ENCODE results near the gene WSB1.
A peak's percentile ranks its signal among the peaks of the same experiment; 100 is the strongest.
"Not testable (repeated sequence)": the region's sequence is repeated elsewhere in the genome, so short reads cannot be mapped to it uniquely, and the experiment has no call there.

WSB1 gene

DNA sequence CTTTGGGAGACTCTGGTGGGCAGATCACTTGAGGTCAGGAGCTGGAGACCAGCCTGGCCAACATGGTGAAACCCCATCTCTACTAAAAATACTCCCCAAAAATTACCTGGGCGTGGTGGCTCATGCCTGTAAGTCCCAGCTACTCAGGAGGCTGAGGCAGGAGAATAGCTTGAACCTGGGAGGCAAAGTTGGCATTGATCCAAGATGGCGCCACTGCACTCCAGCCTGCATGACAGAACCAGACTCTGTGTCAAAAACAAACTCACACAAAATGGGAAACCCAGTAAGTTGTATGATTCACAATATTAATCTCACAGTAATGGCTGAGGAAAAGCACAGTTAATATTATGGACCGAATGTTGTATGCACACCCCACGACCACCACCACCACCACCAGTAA is 24.3 kb downstream of the WSB1 start:
- DNase-seq (ENCODE audit: low spot score): no peak

DNA sequence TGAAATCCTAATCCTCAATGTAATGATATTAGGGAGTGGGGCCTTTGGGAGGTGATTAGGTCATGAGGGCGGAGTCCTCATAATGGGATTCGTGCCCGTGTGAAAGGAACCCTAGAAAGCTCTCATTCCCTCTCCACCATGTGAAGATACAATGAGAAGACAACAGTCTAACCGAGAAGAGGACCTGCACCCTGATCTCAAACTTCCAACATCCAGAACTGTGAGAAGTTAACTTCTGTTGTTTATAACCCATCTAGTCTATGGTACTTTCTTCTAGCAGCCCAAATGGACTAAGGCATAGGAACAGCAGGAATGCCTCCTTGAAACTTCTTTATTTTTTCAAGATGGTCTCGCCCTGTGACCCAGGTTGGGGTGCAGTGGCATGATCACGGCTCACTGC is 24.7 kb downstream of the WSB1 start:
- no peak for DNase-seq (ENCODE audit: low spot score)

DNA sequence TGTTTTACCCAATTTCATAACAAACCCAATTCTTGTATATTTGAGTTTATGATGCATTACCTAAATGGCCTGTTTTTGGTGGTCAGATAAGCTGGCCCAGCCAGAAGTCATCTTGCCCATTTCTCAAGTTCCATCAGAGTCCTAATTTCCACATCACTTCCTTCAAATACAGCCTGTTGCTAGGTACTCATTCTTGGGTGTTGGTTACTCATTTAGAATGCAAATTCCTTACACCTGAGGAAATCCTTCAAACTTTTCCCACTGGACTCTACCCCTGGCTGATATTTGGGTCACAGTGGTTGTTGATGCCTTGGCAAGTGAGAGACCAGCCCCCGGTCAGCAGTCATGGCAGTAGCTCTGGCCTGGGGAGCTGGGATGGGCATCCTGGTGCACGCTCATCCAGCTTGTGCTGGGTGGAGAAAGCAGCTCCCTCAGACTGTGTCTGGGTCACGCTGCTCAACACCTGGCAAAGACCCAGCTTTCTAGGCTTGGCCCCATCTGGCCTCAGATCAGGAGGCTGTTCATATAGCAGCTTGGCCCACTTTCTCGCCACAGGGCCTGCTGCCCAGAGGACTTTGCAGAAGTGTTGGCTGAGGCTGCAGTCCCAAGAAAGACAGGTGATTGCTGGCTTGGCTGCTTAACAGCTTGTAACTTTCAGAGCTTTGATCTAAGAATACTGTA is 25.8 kb downstream of the WSB1 start:
- peak; percentile 41 for DNase-seq (ENCODE audit: low spot score)

DNA sequence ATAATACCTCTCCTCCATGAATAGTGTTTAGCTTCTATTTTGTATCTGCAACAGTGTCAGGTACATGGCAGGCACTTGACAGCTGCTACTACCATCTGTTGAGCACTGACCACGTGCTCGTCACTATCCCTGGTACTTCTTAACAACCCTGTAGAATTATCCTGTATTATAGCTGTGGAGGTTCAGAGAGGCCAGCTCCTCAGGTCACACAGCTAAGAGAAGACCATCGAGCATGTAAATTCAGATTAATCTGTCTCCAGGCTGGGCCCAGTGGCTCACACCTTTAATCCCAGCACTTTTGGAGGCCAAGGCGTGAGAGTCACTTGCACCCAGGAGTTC is 26.3 kb downstream of the WSB1 start:
- DNase-seq (ENCODE audit: low spot score): no peak

DNA sequence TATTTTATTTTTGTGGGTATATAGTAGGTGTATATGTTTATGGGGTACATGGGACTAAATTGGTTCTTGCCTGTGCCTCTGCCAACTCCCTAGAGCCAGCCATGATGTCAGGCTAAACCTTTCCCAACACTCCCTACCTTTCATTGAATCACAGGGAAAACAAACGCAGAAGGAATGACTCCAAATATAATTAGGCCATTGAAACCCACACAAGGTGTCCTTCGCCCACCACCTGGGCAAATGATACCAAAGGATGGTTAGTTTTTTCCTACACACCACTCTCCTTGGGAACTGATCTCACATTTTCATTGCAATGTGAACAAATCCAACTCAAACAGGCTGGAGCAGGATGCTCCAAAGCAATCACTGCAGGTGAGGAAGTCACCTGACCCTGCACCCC is 27.5 kb downstream of the WSB1 start:
- no peak for DNase-seq (ENCODE audit: low spot score)

DNA sequence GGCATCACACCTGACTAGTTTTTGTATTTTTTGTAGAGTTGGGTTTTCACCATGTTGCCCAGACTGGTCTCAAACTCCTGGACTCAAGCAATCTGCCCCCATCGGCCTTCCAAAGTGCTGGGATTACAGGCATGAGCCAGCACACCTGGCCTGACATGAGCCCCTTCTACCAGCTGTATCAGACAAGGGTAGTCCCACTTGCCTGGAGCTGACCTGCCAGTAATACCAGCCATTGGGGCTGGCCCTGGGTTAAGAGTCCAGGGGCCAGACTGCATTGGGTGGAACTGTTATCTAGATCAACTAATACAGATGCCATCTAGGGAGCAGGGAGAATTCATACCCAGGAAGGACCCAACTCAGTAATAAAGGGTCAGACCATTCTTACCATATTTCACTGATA is 28.1 kb downstream of the WSB1 start:
- no peak for DNase-seq (ENCODE audit: low spot score)

DNA sequence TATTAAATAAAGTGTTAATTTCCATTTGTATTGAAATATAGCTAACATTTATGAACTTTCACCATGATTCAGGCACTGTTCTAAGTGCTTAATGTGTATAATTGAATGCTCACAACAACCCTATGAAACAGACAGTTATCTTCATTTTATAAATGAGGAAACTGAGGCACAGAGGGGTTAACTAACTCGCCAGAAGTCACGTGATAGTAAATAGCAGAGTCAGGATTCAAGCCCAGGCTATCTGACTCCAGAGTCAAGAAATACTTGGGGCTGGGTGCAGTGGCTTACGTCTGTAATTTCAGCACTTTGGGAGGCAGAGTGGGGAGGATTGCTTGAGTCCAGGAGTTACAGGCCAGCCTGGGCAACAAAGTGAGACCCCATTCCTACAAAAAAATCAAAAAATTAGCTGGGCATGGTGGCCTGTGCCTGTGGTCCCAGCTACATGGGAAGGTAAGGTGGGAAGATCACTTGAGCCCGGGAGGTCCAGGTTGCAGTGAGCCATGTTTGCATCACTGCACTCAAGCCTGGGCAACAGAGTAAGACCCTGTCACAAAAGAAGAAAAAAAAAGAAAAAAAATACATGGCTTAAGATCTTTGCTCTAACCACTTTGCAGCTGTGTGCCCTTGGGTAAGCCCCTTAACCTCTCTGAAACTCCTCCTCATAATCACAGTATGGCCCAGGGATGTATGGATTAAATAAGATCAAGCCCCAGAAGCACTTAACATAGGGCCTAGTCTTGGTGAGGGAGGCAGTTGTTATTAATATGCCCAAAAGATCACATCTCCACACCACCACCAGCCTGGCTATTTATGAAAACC is 29.0 kb downstream of the WSB1 start:
- DNase-seq (ENCODE audit: low spot score): no peak

DNA sequence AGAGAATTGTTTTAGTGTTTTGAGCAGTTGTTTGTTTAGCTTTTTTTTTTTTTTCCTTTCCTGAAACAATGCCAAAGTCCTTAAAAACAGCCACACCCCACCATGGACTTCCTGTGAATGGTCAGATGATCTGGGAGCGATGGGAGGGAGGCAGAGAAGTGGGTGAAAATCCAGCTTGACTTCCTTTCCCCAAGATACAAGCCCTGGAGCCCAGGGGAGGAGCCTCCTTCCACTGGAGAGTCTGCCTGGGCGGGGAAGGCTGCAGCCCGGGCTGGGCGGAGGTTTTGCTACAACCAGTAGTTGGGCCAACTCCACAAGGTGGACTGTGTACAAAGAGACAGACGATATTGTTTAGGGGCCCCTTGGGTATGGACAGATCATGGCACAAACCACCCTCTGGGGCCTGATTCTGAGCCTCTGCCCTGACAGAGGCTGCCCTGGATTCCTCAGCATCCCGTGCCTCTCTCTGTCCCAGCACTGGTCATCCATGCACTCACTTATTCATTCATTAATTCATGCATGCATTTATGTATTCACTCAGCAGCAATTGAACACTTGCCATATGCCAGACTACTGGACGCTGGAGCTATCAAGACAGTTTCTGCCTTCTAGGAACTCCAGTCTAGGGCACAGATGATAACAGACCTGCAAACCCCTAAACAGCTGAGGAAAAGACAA is 29.8 kb downstream of the WSB1 start:
- DNase-seq (ENCODE audit: low spot score): peak; percentile 55

DNA sequence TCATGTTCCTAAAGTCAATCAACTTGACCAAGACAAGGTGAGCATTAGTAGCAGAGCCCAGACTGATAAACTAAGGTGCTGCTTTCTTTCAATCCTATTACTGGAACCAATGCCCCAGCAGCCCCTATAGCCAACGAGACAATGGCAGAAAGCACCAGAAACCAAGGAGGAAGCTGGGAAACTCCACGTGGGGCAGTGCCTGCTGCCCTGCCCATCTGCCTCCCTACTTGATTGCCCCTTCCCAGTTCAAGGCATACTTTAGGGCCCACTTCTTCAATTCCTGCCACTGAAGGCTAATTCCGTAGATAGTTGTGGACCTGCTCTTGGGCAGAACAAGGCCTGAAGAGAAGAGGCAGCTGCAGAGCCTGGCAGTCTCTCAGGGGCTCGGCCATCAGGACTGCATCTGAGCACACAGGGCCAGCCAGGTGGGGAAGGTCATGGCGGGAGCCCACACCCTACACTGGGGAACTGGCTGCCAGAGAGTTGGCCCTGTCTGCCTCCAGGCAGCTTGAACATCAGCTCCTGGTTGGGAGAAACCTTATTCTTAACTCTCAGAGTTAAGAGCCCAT is 30.9 kb downstream of the WSB1 start:
- DNase-seq (ENCODE audit: low spot score): no peak

DNA sequence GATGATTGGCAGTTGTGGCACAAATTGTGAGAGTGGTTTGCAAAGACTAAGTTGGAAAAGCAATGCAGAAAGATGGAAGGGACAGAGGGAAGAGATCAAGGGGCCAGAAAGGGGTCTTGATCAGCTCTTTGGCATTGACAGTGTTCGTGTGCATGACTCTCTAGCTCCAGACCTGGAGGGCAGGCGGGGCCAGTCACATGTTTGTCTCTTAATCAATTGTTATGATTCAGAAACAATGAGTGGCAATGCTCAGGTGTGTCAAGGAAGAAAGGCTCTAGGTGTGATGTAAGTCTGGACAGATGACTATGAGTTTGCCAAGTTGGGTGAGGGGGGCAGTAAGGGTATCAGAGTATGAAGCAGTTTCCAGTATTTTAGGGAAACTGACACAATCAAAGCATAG is 32.1 kb downstream of the WSB1 start:
- DNase-seq (ENCODE audit: low spot score): no peak

DNA sequence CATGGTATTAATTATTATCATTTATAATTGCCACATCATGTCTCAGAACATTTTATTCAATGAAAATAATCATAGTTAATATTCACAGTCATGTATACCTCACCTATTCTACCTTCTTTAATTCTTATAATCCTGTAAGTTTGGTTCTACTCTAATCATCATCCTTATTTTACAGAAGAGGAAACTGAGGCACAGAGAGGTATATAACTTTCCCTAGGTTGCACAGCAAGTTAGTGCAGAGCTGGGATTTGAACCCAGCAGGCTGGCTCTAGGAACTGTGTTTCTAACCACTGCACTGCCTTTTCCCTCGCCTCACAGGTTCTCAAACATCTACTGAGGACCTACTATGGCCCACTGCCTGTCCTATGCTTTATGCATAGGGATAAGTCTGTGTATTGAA is 32.7 kb downstream of the WSB1 start:
- DNase-seq (ENCODE audit: low spot score): no peak

DNA sequence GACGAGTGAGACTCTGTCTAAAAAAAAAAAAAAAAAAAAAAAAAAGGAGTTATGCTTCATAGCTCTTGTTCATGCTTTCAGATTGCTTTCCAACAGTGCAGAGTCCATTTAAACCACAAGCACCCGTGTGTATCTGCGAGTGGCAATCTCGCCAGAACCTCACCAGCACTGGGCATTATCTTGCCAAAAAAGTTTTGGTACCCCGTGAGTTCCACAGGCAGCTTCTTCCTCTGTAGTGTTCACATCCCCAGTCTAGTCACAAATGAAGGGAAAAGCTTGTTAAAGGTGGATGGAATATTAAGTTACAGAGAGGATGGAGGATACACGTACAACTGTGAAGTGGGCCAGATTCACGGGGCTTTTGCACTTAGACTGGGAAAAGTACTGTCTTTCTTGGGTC is 33.5 kb downstream of the WSB1 start:
- DNase-seq (ENCODE audit: low spot score): no peak

DNA sequence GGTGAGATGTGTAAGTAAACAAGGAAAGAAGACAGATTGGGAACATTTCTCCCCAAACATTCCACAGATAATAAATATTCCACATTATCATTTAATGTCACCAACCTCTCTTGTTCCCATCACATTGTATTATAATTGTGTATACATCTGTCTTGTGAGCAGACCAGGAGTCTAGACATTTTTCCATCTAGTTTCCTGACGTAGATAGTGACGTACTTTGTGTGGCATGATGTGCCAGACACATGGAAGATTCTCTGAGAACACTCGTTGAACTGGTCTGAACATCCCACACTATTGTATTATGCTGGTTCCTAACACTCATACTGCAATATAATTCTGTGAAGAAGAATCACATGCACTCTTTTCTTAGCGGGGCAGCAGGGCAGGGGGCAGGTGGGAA is 34.0 kb downstream of the WSB1 start:
- no peak for DNase-seq (ENCODE audit: low spot score)

DNA sequence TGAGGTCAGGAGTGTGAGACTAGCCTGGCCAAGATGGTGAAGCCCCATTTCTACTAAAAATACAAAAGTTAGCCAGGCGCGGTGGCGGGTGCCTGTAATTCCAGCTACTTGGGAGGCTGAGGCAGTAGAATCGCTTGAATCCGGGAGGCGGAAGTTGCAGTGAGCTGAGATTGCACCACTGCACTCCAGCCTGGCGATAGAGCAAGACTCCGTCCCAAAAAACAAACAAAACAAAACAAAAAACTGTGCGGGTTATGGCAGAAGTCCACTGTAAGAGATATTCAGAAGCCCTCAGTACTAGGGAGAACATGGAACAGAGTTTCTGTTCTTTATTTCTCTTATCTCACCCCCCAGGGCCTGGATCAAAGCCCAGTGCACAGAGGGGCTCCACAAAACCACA is 34.8 kb downstream of the WSB1 start:
- DNase-seq (ENCODE audit: low spot score): not testable (repeated sequence)

DNA sequence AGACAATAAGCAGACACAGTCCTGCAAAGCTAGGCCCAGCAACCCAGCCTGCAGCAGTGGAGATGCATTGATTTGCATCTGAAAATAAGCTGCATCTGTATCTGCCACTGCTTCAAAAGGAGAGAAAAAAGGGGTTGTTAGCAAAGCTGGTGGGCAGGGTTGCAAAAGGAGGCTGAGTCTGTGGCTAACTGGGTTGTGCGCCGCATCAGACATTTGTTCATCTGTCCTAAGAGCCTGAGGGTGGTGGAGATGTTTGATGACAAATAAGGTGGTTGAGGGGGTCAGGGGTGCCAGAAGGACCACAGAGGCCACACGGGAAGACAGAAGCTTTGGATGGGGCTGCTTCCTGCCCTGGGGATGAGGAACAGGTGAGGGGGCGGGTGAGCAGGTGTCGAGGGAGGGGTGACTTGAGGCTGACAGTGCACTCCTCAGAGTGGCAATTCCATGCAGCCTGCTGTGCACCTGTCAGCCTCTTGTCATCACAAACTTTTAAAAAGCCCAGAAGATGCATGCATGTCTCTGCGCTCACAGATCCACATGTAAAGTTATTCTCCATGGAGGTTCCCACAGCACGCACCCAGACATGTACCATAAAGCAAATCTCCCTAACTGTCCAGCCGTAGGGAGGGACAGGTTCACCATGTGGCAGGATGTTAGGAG is 35.4 kb downstream of the WSB1 start:
- no peak for DNase-seq (ENCODE audit: low spot score)

DNA sequence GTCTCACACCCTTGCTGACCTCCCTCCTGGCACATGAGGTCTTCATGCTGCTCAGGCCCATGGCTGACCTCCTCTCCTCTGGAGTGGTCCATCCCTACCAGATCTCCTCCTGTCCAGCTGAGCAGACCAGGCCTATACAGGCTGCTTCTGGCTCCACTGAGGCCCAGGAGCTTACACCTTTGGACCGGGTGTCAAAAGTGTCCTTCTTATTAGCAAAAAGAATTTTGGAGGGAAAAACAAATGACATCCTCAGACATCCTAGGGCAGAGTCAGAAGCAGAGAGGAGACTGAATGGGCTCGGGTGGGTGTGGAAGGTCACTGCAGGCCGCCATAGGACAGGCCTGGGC is 38.1 kb downstream of the WSB1 start:
- DNase-seq (ENCODE audit: low spot score): no peak

DNA sequence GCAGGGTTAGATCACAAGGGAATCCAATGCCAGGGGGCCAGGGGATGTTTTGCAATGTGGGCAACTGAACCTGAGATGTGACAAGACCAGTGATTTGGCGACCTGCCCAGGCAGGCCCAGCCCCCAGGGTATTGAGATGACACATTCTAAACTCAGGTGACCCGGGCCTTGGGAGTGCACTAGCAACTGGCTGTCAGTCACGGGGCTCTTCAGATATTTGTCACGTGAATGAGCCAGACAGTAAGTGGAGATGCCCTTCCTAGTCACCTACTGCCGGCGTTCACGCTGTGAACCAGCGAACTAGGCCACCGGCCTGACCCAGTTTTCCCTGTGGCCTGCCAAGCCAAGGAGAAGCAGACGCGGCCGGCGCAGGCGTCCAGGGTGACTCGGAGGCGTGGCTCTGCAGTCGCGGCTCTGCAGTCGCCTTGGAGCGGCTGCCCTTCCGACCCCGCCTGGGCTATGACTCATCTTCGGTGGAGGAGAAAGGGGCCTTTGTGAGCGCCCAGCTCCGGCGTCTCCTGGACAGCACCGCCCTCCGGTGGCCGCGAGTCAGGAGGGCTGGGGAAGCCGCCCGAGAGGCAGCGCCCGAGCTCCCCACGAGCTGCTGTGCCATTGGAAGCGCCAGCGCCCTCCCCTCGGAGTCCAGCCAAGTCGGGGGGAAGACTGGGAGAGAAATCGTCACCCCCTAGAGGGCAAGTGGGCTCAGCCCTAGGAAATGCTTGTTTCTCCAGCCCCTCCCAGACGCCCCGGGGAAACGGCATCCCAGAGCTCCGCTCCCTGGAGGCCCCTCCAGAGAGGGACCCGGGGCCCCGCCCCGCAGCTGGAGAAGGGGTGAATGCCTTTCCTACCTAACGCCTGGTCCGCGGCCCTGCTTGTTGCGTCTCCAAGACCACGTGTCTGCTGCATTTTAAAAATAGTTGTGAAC is 38.8 kb downstream of the WSB1 start:
- peak; percentile 94 for DNase-seq (ENCODE audit: low spot score)

DNA sequence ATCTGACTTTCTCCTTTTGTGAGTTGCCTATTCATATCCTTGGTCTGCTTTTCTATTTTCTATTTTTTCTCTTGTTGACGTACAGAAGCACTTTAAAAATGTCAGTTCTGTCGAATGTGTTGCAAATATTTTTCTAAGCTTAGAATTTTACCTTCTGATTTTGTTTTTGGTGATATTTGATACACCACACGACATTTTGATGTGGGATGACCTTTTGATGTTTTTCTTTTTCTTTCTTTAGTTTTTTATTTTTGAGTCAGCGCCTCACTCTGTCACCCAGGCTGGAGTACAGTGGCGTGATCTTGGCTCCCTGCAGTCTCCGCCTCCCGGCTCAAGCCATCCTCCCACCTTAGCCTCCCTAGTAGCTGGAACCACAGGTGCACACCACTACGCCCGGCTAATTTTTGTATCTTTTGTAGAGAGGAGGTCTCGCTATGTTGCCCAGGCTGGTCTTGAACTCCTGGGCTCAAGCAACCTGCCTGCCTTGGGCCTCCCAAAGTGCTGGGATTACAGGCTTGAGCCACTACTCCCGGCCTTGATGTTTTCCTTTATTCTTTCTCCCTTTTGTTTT is 39.6 kb downstream of the WSB1 start:
- DNase-seq (ENCODE audit: low spot score): no peak

DNA sequence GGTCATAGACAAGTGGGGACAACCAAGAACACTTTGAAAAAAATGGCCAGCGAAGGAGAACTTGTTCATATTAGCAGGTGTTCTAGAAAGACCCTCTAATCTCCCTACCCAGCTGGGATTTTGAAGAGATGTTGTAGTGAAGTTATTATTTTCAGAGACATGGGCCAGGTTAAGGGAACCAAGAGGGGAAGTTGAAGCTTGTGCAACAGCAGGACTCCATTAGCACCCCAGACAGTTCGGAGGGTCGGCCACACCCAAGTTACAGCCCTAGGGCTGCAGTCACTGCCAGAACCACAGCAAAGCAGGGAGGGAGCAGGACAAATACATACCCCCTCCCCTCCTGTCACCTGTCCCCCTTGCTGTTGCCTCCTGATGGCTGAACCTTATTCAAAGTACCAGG is 42.3 kb downstream of the WSB1 start:
- DNase-seq (ENCODE audit: low spot score): no peak

DNA sequence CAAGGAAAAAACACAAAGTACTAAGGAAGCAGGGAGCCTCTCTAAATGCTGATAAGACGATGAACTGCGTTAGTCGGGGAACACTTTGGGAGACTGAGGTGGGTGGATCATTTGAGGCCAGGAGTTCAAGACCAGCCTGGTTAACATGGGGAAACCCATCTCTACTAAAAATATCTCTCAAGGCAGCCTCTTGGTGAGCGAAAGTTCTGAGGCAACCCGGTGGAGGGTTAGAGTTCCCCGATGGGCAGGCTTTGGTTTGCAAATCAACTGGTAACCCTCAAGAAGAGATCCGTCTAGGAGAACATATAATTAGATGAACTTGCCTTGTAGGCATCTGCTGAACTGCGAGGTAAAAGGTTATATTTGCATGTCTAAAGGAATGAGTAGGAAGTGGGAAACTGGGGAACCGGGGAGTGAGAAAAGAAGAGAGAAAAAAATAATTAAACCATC is 44.6 kb downstream of the WSB1 start:
- DNase-seq (ENCODE audit: low spot score): no peak

DNA sequence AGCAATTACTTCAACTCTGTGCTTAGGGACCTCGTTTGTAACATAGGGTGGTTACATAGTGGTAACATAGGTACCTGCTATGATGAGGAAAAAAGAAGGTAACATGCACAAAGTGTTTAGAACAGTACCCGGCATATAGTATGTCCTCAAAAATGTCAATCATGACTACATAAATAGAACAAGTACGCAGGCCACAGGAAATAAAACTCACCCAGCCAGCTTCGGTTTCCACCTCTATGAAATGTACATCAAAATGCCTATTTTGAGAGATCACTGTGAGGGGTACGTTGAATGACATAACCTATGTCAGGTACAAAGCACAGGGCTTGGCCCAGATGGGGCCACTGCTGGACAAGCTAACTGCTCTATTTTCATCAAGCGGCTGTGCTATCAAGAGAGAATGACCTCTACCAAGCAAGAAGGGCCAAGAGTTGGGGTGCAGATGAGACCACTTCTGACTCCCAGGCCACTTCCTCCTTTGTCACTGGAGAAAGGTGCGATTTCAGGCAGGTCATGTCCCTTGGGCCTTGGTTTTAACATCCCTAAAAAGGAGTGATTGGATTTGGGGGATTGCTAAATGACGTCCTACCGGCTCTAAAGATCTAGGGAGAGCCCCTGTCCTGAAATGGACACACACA is 45.4 kb downstream of the WSB1 start:
- no peak for DNase-seq (ENCODE audit: low spot score)
